ENCODE data around the gene PANK2.
"Not testable (repeated sequence)": the region's sequence is repeated elsewhere in the genome, so short reads cannot be mapped to it uniquely, and the experiment has no call there.

The PANK2 gene

DNA sequence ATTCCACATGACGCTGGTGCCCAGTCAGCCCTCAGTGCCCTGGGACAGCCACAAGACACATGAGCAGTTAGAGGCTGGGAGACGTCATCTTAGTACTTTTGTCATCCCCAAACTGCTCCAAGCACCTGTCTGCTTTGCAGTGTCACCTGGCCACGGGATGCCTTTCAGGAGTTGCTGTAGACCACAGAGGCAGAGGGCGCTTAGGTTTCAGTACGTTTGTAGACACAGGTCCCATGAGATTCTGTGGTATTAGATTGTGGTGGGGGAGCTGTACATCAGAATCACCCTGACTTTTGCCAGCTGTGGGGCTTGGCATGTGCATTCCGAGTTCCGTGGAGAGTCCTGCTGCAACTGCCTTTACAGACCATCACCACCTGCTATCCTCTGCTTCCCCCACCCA lies 25.9 kb upstream of the PANK2 start:
- H3K9me3 Mint-ChIP-seq = peaks cover 4% of the 10 kb centered on the region
- no peaks in the 10 kb centered on the region for H3K27me3 Mint-ChIP-seq (ENCODE audit: low read depth)
- peaks cover 1% of the 10 kb centered on the region for H3K4me1 Mint-ChIP-seq (ENCODE audit: low read depth)
- no peak overlapping the region for H3K4me3 Mint-ChIP-seq
- H3K36me3 Mint-ChIP-seq (ENCODE audit: low read depth) = peaks cover 48% of the 10 kb centered on the region
- H3K27ac Mint-ChIP-seq = no peak overlapping the region

DNA sequence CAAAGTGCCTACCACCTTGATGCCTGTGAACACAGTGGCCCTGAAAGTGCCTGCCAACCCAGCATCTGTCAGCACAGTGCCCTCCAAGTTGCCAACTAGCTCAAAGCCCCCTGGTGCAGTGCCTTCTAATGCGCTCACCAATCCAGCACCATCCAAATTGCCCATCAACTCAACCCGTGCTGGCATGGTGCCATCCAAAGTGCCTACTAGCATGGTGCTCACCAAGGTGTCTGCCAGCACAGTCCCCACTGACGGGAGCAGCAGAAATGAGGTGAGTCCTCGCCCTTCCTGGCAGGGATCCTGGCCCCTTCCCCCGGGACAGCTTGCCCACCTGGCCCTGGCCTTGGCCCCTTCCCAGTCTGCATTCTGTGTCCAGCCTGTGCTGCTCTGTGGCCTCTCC lies 24.7 kb upstream of the PANK2 start:
- peaks cover 4% of the 10 kb centered on the region for H3K9me3 Mint-ChIP-seq
- H3K27me3 Mint-ChIP-seq (ENCODE audit: low read depth) = no peaks in the 10 kb centered on the region
- peaks cover 46% of the 10 kb centered on the region for H3K36me3 Mint-ChIP-seq (ENCODE audit: low read depth)
- H3K4me3 Mint-ChIP-seq = no peak overlapping the region
- no peak overlapping the region for H3K27ac Mint-ChIP-seq
- H3K4me1 Mint-ChIP-seq (ENCODE audit: low read depth) = peaks cover 1% of the 10 kb centered on the region

DNA sequence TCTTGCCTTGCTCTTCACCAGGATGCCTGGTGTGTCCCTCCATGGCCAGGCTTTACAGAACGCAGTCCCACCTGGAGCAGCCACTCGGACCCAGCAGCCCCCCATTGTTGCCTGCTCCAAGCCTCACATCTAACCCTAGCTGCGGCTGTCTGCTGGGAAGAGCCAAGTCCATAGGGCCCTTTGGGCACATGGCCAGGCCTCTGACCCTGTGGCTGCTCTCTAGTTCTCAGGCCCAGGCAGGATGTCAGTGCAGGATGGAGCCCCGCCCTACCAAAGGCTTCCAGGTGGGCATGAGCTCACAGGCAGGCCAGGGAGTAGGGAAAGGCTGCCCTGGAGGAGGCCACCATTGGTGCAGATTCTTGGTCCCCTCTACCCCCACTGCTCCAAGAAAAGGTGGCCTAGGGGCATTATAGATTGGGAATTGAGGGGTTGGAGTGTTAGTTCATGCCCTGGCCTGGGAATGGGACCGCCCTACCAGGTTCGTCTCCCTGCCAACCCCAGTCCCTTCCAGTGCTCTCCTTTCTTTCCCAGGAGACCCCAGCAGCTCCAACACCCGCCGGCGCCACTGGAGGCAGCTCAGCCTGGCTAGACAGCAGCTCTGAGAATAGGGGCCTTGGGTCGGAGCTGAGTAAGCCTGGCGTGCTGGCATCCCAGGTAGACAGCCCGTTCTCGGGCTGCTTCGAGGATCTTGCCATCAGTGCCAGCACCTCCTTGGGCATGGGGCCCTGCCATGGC lies 23.9 kb upstream of the PANK2 start:
- H3K9me3 Mint-ChIP-seq = peaks cover 4% of the 10 kb centered on the region
- H3K36me3 Mint-ChIP-seq (ENCODE audit: low read depth) = peaks cover 46% of the 10 kb centered on the region
- no peak overlapping the region for H3K27ac Mint-ChIP-seq
- H3K27me3 Mint-ChIP-seq (ENCODE audit: low read depth) = no peaks in the 10 kb centered on the region
- H3K4me1 Mint-ChIP-seq (ENCODE audit: low read depth) = peaks cover 1% of the 10 kb centered on the region
- no peak overlapping the region for H3K4me3 Mint-ChIP-seq

DNA sequence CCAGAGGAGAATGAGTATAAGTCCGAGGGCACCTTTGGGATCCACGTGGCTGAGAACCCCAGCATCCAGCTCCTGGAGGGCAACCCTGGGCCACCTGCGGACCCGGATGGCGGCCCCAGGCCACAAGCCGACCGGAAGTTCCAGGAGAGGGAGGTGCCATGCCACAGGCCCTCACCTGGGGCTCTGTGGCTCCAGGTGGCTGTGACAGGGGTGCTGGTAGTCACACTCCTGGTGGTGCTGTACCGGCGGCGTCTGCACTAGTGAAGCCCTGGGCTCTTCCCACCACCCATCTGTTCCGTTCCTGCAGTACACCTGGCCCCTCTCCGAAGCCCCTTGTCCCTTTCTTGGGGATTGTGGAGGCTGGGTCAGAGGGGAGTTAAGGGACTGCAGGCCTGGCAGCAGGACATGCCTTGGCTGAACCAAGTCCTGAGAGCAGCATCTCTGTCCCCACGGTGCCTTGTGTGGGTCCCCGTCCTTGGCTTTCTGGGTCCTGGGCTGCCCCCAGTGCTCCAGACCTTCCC lies 23.2 kb upstream of the PANK2 start:
- Mint-ChIP-seq H3K9me3 (peaks cover 4% of the 10 kb centered on the region), H3K27ac (no peak overlapping the region), H3K36me3 (ENCODE audit: low read depth) (peaks cover 48% of the 10 kb centered on the region), H3K27me3 (ENCODE audit: low read depth) (no peaks in the 10 kb centered on the region), H3K4me3 (no peak overlapping the region), H3K4me1 (ENCODE audit: low read depth) (peaks cover 1% of the 10 kb centered on the region)

DNA sequence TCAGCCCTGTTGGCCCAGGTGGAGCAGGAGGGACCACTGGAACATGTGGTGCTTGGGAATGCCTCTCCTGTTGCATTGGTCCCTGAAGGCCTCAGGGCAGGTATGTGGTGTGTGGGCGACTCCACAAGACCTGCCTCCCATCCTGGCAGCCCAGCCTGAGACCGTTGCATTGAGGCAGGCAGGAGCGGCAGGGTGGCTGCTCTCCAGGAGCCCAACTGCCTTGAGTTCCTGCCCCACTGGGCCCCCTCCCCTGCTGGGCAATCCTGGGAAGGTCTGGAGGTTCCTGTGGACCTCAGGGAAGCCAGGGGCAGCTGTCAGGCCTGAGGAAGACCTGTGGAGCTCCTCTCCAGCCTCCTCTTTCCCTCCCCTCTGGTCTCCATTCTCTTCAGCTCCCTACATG lies 22.7 kb upstream of the PANK2 start:
- H3K9me3 Mint-ChIP-seq = peaks cover 4% of the 10 kb centered on the region
- H3K27me3 Mint-ChIP-seq (ENCODE audit: low read depth) = no peaks in the 10 kb centered on the region
- no peak overlapping the region for H3K4me3 Mint-ChIP-seq
- H3K36me3 Mint-ChIP-seq (ENCODE audit: low read depth) = peaks cover 45% of the 10 kb centered on the region
- H3K27ac Mint-ChIP-seq = no peak overlapping the region
- peaks cover 1% of the 10 kb centered on the region for H3K4me1 Mint-ChIP-seq (ENCODE audit: low read depth)

DNA sequence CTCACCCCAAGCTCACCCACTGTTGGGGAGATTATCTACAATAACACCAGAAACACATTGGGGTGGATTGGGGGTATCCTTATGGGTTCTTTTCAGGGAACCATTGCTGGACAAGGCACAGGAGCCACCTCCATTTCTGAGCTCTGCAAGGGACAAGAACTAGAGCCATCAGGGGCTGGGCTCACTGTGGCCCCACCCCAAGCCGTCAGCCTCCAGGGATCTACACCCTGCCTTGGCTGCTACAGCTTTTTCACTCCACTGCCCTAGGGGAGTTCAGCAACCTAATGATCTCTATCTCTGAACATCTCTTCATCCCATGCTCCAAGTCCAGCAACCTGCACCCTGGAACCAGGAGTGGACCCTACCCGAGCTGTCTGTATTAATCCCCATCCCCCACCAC lies 21.4 kb upstream of the PANK2 start:
- H3K4me1 Mint-ChIP-seq (ENCODE audit: low read depth) = peaks cover 1% of the 10 kb centered on the region
- no peaks in the 10 kb centered on the region for H3K9me3 Mint-ChIP-seq
- H3K4me3 Mint-ChIP-seq = no peak overlapping the region
- H3K27ac Mint-ChIP-seq = no peak overlapping the region
- peaks cover 34% of the 10 kb centered on the region for H3K36me3 Mint-ChIP-seq (ENCODE audit: low read depth)
- H3K27me3 Mint-ChIP-seq (ENCODE audit: low read depth) = no peaks in the 10 kb centered on the region

DNA sequence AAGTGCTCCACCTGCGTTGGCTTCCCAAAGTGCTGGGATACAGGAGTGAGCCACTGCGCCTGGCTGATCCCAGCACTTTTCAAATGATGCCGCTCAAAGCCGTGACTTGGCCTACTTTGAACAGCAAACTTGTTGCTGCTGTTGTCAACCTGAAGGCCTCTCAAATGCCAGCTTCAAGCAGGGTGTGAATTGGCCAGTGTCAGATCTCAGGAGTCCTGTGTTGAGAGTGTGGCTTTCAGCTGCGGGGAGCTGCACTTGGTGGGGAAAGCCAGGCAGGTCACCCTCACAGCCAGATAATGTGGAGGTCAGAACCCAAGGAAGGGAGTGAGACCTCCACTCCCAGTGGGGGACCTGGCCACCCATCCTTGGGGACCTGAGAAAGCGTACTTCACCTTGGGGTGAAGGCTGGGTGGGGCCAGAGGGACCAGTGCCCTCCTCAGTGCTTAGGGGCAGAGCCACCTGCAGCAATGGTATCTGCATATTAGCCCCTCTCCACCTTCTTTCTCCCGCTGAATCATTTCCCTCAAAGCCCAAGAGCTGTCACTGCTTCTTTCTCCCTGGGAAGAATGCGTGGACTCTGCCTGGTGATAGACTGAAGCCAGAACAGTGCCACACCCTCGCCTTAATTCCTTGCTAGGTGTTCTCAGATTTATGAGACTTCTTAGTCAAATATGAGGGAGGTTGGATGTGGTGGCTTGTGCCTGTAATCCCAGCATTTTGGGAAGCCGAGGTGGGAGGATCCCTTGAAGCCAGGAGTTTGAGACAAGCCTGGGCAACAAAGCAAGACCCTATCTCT lies 19.1 kb upstream of the PANK2 start:
- H3K27ac Mint-ChIP-seq = no peak overlapping the region
- H3K4me1 Mint-ChIP-seq (ENCODE audit: low read depth) = peaks cover 5% of the 10 kb centered on the region
- H3K9me3 Mint-ChIP-seq = no peaks in the 10 kb centered on the region
- no peaks in the 10 kb centered on the region for H3K27me3 Mint-ChIP-seq (ENCODE audit: low read depth)
- H3K36me3 Mint-ChIP-seq (ENCODE audit: low read depth) = peaks cover 34% of the 10 kb centered on the region
- H3K4me3 Mint-ChIP-seq = no peak overlapping the region

DNA sequence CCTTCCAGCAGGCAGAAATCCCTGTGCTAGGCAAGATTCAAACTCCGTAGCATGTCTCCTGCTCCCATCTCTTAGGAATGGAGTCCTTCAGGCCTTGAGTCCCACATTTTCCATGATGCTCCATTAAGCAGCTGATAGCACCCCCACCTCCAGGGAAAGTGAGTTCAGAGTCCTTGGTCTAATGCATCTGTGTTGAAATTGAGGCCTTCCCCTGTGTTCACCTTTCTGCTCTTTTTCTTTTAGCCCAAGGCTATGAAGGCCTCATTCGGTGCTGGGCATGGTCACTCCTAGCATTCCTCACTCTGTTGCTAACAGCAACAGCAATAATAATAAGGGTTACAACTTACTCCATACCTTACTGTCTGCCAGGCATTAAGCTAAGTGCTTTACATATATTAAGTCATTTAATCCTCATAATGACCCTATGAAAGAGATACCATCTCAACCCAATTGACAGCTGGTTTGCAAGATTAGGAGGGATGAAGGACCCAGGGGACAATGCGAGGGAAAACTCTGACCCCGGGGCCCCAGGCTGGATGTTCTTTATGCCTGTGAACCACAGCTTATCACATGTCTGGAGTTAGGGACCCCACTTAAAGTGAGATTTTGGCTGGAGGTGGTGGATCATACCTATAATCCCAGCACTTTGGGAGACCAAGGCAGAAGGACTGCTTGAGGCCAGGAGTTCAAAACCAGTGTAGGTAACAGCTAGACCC lies 17.5 kb upstream of the PANK2 start:
- H3K27me3 Mint-ChIP-seq (ENCODE audit: low read depth) = no peaks in the 10 kb centered on the region
- H3K4me1 Mint-ChIP-seq (ENCODE audit: low read depth) = peaks cover 4% of the 10 kb centered on the region
- no peak overlapping the region for H3K4me3 Mint-ChIP-seq
- H3K36me3 Mint-ChIP-seq (ENCODE audit: low read depth) = peaks cover 34% of the 10 kb centered on the region
- no peak overlapping the region for H3K27ac Mint-ChIP-seq
- H3K9me3 Mint-ChIP-seq = no peaks in the 10 kb centered on the region

DNA sequence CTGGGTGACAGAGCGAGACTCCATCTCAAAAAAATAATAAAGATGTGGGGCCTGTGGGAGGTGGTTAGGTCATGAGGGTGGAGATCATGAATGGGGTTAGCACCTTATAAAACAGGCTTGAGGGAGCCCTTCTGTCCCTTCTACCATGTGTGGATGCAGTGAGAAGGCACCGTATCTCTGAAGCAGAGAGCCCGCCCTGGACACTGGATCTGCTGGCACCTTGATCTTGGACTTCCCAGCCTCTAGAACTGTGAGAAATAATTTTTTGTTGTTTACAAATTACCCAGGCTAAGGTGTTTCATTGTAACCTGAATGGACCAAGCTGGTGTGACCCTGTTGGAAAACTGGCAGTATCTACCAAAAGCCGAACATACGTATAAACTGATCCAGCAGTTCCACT lies 15.7 kb upstream of the PANK2 start:
- Mint-ChIP-seq H3K27me3 (ENCODE audit: low read depth) (no peaks in the 10 kb centered on the region), H3K27ac (no peak overlapping the region), H3K9me3 (no peaks in the 10 kb centered on the region), H3K4me3 (no peak overlapping the region), H3K36me3 (ENCODE audit: low read depth) (peaks cover 29% of the 10 kb centered on the region), H3K4me1 (ENCODE audit: low read depth) (peaks cover 4% of the 10 kb centered on the region)

DNA sequence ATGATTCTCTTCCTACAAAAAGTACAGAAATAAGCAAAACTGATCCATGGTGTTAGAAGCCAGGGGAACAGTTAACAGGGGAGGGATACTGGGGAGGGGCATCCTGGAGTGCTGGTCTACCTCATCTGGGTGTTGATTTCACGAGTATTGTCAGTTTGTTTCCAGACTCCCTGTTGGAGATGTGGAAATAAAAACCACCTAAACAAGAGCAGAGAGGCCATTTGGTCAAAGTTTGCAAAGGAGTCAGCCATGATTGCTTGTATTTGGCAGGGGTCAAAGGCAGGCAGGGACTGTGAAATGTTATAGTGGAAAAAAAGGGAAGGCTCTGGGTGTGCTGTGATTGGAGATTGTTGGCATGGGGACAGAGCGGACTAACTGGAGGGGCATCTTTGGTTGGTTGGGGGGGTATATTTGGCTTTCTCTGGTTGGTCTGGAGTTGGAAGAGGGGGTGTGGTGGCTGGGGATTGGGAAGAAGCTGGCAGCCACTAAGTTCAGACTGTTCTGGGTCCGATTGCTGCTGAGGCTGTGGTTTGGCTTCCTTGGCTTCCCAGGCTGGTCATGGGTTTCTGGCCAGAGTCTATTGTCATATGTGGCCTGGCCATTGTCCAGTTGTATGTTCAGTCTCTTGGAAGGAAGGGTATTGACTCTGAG lies 14.9 kb upstream of the PANK2 start:
- Mint-ChIP-seq H3K36me3 (ENCODE audit: low read depth) (peaks cover 29% of the 10 kb centered on the region), H3K9me3 (no peaks in the 10 kb centered on the region), H3K27me3 (ENCODE audit: low read depth) (no peaks in the 10 kb centered on the region), H3K4me1 (ENCODE audit: low read depth) (peaks cover 4% of the 10 kb centered on the region), H3K4me3 (no peak overlapping the region), H3K27ac (no peak overlapping the region)

DNA sequence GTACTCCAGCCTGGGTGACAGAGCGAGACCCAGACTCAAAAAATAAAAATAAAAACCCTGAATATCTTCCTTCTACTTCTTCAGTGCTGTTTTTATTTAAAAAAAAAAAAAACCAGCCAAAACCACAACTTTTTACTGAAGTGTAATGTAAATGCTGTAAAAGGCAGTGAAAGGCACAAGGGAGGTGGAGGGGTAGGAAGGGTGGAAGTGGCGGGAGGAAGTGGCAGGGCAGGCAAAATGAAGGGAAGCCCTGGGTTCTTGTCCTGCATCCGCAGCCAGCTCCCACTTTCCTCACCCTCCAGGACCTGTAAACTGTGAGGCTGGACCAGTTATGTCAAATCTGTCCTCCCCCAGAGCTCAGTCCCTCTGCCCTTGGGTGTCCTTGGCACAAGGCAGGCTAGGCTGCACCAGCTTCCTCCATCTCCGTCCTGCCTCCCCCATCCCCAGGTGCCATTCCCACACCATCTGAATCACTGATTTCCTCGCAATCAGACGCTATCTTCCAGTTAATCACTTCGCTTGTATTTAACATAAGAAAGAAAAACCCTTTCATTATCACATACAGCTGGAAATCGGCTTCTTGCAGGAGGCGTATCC lies 13.7 kb upstream of the PANK2 start:
- peaks cover 4% of the 10 kb centered on the region for H3K4me1 Mint-ChIP-seq (ENCODE audit: low read depth)
- H3K27ac Mint-ChIP-seq = no peak overlapping the region

DNA sequence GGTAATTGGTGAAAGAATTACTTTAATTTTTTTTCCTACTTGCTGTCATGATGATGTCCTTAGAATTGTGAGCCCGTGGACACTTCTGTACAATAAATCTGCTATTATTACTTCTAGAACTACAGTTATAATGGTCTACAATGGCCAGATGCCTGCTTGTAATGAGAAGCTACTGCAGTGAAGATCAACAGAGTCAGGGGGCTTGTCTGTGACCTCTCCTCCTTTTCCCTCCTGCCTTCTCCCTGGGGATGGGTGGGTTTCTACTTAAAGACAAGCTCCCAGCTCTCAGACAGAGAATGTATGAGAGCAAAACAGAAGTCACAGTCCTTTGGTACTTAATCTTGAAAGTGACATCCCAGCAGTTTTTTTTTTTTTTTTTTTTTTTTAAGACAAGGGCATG lies 13.2 kb upstream of the PANK2 start:
- Mint-ChIP-seq H3K4me3 (no peak overlapping the region), H3K27me3 (ENCODE audit: low read depth) (no peaks in the 10 kb centered on the region), H3K9me3 (no peaks in the 10 kb centered on the region), H3K36me3 (ENCODE audit: low read depth) (peaks cover 26% of the 10 kb centered on the region), H3K4me1 (ENCODE audit: low read depth) (peaks cover 4% of the 10 kb centered on the region), H3K27ac (no peak overlapping the region)

More for the DNA sequence above, 13.7 kb upstream of the PANK2 start:
- no peaks in the 10 kb centered on the region for H3K9me3 Mint-ChIP-seq
- no peaks in the 10 kb centered on the region for H3K27me3 Mint-ChIP-seq (ENCODE audit: low read depth)
- peaks cover 29% of the 10 kb centered on the region for H3K36me3 Mint-ChIP-seq (ENCODE audit: low read depth)
- no peak overlapping the region for H3K4me3 Mint-ChIP-seq

DNA sequence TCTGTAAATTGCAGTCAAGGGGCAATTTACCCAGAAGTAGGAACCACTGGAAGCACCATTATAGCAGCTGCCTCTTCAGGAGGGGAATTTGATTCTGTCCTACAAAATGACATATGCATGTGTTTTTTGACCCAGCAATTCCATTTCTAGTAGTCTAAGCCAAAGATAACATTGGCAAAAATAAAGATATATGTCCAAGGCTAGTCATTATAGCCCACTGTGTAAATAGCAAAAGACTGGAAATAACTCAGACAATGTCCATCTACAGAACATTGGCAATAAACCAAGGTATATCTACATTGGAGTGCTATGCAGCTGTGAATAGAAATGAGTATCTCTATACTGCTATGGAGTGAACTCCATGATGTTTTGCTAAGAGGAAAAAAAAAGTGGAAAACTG lies 12.5 kb upstream of the PANK2 start:
- H3K4me1 Mint-ChIP-seq (ENCODE audit: low read depth) = peaks cover 4% of the 10 kb centered on the region
- no peak overlapping the region for H3K4me3 Mint-ChIP-seq
- peaks cover 24% of the 10 kb centered on the region for H3K36me3 Mint-ChIP-seq (ENCODE audit: low read depth)
- no peak overlapping the region for H3K27ac Mint-ChIP-seq
- H3K27me3 Mint-ChIP-seq (ENCODE audit: low read depth) = no peaks in the 10 kb centered on the region
- H3K9me3 Mint-ChIP-seq = no peaks in the 10 kb centered on the region

DNA sequence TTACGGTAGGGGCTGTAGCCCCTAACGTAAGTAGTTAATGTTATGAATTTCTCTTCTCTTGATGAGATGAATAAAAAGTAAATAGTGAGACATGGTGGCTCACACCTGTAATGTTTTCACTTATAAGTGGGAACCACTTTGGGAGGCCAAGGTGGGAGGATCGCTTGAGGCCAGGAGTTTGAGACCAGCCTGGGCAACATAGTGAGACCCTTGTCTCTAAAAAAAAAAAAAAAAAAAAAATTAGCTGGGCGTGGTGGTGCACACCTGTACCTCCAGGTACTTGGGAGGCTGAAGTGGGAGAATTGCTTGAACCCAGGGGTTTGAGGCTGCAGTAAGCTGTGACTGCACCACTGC lies 10.3 kb upstream of the PANK2 start:
- H3K4me1 Mint-ChIP-seq (ENCODE audit: low read depth); H3K4me3 Mint-ChIP-seq; H3K27me3 Mint-ChIP-seq (ENCODE audit: low read depth); H3K27ac Mint-ChIP-seq; H3K9me3 Mint-ChIP-seq: not testable (repeated sequence)
- H3K36me3 Mint-ChIP-seq (ENCODE audit: low read depth) = peaks cover 13% of the 10 kb centered on the region
